ENCODE results near the gene C1GALT1.

DNA sequence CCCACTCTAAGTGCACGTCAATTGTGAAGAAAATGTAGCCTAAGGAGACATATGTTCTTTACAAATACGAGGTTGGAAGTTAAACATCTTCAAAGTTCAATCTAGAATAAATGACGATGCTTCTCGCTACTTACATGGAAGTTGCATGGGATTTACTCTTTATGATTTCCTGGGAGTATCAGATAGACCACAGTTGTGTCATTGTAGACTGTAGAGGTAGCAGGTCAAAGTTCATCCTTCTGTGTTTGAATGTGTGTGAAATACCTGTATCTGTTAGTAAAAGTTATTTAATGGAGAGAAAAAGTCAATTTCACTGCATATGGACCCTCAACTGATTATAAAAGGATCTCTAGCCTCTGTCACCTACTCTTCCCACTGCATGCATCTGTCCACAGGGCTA lies 112.6 kb downstream of the C1GALT1 start:
- TF ChIP-seq, protein P1, sequence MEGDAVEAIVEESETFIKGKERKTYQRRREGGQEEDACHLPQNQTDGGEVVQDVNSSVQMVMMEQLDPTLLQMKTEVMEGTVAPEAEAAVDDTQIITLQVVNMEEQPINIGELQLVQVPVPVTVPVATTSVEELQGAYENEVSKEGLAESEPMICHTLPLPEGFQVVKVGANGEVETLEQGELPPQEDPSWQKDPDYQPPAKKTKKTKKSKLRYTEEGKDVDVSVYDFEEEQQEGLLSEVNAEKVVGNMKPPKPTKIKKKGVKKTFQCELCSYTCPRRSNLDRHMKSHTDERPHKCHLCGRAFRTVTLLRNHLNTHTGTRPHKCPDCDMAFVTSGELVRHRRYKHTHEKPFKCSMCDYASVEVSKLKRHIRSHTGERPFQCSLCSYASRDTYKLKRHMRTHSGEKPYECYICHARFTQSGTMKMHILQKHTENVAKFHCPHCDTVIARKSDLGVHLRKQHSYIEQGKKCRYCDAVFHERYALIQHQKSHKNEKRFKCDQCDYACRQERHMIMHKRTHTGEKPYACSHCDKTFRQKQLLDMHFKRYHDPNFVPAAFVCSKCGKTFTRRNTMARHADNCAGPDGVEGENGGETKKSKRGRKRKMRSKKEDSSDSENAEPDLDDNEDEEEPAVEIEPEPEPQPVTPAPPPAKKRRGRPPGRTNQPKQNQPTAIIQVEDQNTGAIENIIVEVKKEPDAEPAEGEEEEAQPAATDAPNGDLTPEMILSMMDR (conservative IDR thresholded peaks at IDR 0.05; ENCODE audit: low read depth in 2 of 2), result no peak
- TF ChIP-seq POLR2AphosphoS5 (IDR thresholded peaks at IDR 0.05; ENCODE audit: low read depth), result no peak
